Suprapubic skin (tissue), 4 donors: ENCODE data around the gene KLF9. TPM values are rescaled to one million over a fixed set of nuclear protein-coding genes. Genes with fewer than 3 reads are reported as not detected.

Experiments
- DNase-seq, 2 donors: peaks; one replicate each; pipeline ENCODE4 v3.0.0-alpha.2; 2019; ENCODE audit warnings: low spot score in 2 of 2
- H3K27ac ChIP-seq: fragments of 200-600 bp; sonication (generic); one replicate; pipeline ENCODE4 v1.5.1; 2019
- H3K27me3 ChIP-seq: fragments of 200-600 bp; sonication (generic); one replicate; pipeline ENCODE4 v1.5.1; 2019
- H3K36me3 ChIP-seq: fragments of 200-600 bp; sonication (generic); one replicate; pipeline ENCODE4 v1.5.1; 2019
- H3K4me1 ChIP-seq: fragments of 200-600 bp; sonication (generic); one replicate; pipeline ENCODE4 v1.5.1; 2019
- H3K4me3 ChIP-seq: fragments of 200-600 bp; sonication (generic); one replicate; pipeline ENCODE4 v1.5.1; 2019; ENCODE audit warnings: mild to moderate bottlenecking
- H3K9me3 ChIP-seq: fragments of 200-600 bp; sonication (generic); one replicate; pipeline ENCODE4 v1.5.1; 2019
- EP300 ChIP-seq: sonication (generic); formaldehyde crosslinking; IDR thresholded peaks from one replicate; pipeline ENCODE4 v1.6.1; 2017; ENCODE audit warnings: antibody characterized with exemption
- POLR2A ChIP-seq, 2 donors: fragments of 450-650 bp; IDR thresholded peaks; one replicate each; pipeline ENCODE4 v1.6.1; 2017; ENCODE audit warnings: antibody characterized with exemption in 2 of 2, mild to moderate bottlenecking in 2 of 2, moderate library complexity in 2 of 2
- POLR2AphosphoS5 ChIP-seq, 3 donors: sonication (generic); formaldehyde crosslinking; IDR thresholded peaks; one replicate each; pipeline ENCODE4 v1.6.1; 2017; ENCODE audit warnings: antibody characterized with exemption in 3 of 3
- WGBS: methylation state at CpG from one replicate; pipeline ENCODE4 v1.1.5; 2018; 5-methylcytosine and 5-hydroxymethylcytosine counted together
- total RNA-seq, 4 donors: library from RNA; depleted of rRNA; stranded (reverse); fragments of >200 nt; gene quantifications; one replicate each; pipeline ENCODE4 v1.1.0, GENCODE V29; 2016
- TF ChIP-seq, protein P1 (sequence below), 2 donors: fragments of 200-600 bp in 1 of 2; fragments of 450-650 bp in 1 of 2; sonication (generic) in 1 of 2; IDR thresholded peaks; one replicate each; pipeline ENCODE4 v1.5.1; 2016 to 2019; ENCODE audit warnings: antibody characterized with exemption in 2 of 2, mild to moderate bottlenecking in 1 of 2, moderate library complexity in 1 of 2

The KLF9 gene
- total RNA-seq, 4 donors from 2014 or later: 90.0 to 118 (median 109) TPM

DNA sequence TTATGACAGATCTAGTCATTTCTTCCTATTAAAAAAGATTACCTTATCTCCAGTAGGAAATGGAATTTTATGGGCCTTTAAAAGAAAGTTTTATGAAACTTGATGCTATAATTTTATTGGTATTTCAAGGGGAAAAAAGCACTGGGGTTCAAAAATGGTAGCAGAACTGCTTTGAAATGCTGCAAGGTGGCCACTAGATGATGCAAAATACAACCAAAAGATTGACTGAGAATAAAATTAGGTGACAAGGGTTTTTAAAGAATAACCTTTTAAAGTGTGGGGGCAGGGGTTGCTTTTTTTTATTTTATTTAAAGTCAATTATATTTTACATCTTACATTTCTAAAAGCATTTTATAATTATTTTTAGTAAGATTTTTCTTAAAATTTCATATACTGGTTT is 61.7 kb downstream of the KLF9 start:
- H3K36me3 ChIP-seq: peaks cover 40% of the 10 kb centered on the region
- TF ChIP-seq POLR2A (IDR thresholded peaks at IDR 0.05): no peak
- TF ChIP-seq EP300: no peak
- TF ChIP-seq POLR2AphosphoS5 (IDR thresholded peaks at IDR 0.05): no peak
- TF ChIP-seq, protein P1, sequence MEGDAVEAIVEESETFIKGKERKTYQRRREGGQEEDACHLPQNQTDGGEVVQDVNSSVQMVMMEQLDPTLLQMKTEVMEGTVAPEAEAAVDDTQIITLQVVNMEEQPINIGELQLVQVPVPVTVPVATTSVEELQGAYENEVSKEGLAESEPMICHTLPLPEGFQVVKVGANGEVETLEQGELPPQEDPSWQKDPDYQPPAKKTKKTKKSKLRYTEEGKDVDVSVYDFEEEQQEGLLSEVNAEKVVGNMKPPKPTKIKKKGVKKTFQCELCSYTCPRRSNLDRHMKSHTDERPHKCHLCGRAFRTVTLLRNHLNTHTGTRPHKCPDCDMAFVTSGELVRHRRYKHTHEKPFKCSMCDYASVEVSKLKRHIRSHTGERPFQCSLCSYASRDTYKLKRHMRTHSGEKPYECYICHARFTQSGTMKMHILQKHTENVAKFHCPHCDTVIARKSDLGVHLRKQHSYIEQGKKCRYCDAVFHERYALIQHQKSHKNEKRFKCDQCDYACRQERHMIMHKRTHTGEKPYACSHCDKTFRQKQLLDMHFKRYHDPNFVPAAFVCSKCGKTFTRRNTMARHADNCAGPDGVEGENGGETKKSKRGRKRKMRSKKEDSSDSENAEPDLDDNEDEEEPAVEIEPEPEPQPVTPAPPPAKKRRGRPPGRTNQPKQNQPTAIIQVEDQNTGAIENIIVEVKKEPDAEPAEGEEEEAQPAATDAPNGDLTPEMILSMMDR (IDR thresholded peaks at IDR 0.05): peak; percentile 20 to 25
- H3K4me1 ChIP-seq: no peaks in the 10 kb centered on the region
- no peak overlapping the region for H3K4me3 ChIP-seq
- H3K9me3 ChIP-seq: no peaks in the 10 kb centered on the region
- no peak for DNase-seq
- no peak overlapping the region for H3K27ac ChIP-seq
- no peaks in the 10 kb centered on the region for H3K27me3 ChIP-seq

DNA sequence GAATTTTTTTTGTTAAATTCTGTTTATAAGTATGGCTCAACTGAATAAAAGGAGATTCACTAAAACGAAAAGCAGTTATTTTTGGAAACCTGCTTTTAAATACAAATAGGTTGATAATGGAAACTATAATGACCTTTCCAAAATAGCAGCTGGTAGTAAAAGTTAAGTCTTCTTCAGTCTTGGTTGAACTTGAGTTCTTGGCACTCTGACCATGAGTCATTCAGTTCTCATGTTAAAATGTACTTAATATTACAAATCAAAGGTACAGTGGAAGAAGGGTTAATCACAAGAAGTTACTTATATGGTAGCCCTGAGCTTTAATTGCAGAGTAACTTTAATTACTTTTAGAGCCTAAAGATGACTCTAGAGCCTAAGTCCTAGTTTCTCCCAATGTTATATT is 62.1 kb downstream of the KLF9 start:
- H3K36me3 ChIP-seq: peaks cover 40% of the 10 kb centered on the region
- no peaks in the 10 kb centered on the region for H3K9me3 ChIP-seq
- H3K27ac ChIP-seq: no peak overlapping the region
- TF ChIP-seq, protein P1 (IDR thresholded peaks at IDR 0.05): no peak
- no peak for TF ChIP-seq EP300
- no peak for TF ChIP-seq POLR2A (IDR thresholded peaks at IDR 0.05)
- TF ChIP-seq POLR2AphosphoS5 (IDR thresholded peaks at IDR 0.05): no peak
- no peak overlapping the region for H3K4me3 ChIP-seq
- 49% methylated on average over 1 of the region's 1 CpG for WGBS
- no peaks in the 10 kb centered on the region for H3K4me1 ChIP-seq
- DNase-seq: no peak
- no peaks in the 10 kb centered on the region for H3K27me3 ChIP-seq

DNA sequence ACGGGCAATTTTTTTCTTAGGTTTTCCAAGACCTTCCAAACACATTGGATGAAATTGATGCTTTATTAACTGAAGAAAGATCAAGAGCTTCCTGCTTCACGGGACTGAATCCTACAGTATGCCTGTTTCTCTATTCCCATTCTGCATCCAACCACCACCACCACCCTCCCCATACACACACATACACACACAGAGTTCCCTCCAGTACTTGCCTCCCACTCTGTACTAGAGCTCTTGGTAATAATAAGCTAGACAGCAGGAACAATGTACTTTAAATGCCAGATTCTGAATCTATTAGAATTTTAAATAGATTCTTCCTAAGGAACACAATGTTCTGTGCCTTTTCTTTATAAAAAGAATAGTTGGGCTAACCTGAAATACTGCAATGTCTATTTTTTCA is 67.4 kb downstream of the KLF9 start:
- no peaks in the 10 kb centered on the region for H3K4me1 ChIP-seq
- H3K27me3 ChIP-seq: no peaks in the 10 kb centered on the region
- 81% methylated on average over 2 of the region's 2 CpGs for WGBS
- H3K27ac ChIP-seq: no peak overlapping the region
- H3K9me3 ChIP-seq: no peaks in the 10 kb centered on the region
- H3K4me3 ChIP-seq: no peak overlapping the region
- TF ChIP-seq POLR2A (IDR thresholded peaks at IDR 0.05): no peak
- TF ChIP-seq, protein P1 (IDR thresholded peaks at IDR 0.05): no peak
- TF ChIP-seq EP300: no peak
- peaks cover 48% of the 10 kb centered on the region for H3K36me3 ChIP-seq
- DNase-seq: no peak

DNA sequence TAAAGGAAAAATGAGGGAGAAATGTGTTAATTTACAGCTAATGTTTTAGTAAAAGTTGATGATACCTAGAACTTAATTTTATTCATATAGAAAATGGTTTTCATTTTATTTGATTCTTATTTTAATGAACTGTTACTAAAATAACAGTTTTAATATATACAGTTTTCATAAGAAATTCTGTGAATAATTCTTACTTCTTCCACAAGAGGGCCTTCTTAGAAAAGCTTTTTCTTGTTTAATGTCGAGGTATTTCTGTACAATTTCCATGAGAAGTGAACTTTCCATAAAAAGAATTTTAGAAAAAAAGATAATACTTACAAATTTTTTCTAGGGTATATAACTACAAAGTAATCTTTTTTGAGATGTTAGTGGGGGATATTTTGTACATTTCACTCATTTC is 73.9 kb downstream of the KLF9 start:
- TF ChIP-seq POLR2AphosphoS5 (IDR thresholded peaks at IDR 0.05): no peak
- TF ChIP-seq, protein P1 (IDR thresholded peaks at IDR 0.05): peak; percentile 25 to 30
- no peak for DNase-seq
- H3K36me3 ChIP-seq: peaks cover 15% of the 10 kb centered on the region
- H3K4me1 ChIP-seq: no peaks in the 10 kb centered on the region
- H3K27me3 ChIP-seq: no peaks in the 10 kb centered on the region
- no peaks in the 10 kb centered on the region for H3K9me3 ChIP-seq
- no peak overlapping the region for H3K27ac ChIP-seq
- no peak overlapping the region for H3K4me3 ChIP-seq
- WGBS: 0% methylated on average over 1 of the region's 1 CpG

Other genes with a start within 250 kb of the KLF9 start
- 10 to 100 TPM; 23.8 to 40.6 (median 27.3) TPM for gene SMC5, start 155.7 kb downstream of the KLF9 start, total RNA-seq